Small intestine (tissue), 7 donors: ENCODE data around the gene GDPD5. TPM values are rescaled to one million over a fixed set of nuclear protein-coding genes. Genes with fewer than 3 reads are reported as not detected.

ENCODE experiments used
- DNase-seq, 2 donors: peaks; one replicate each; pipeline versions ENCODE4 v3.0.0 to v3.0.0-alpha.2; 2013
- FAIRE-seq: peaks from 2 replicates; lab custom pipeline; 2012; peaks lifted over from hg19 to GRCh38; lab: Jason Lieb, UNC
- H3K27ac ChIP-seq, 3 donors: one replicate each; pipeline ENCODE4 v1.5.1; 2013; ENCODE audit warnings: low read length in 2 of 3, mild to moderate bottlenecking in 2 of 3, control low read depth in 1 of 3, inconsistent platforms in 1 of 3, low read depth in 1 of 3, moderate library complexity in 1 of 3
- H3K27me3 ChIP-seq, 3 donors: one replicate each; pipeline ENCODE4 v1.6.1; 2013; ENCODE audit warnings: low read length in 3 of 3, inconsistent platforms in 1 of 3; ENCODE audit not compliant: control insufficient read depth in 3 of 3, insufficient read depth in 3 of 3
- H3K36me3 ChIP-seq, 3 donors: one replicate each; pipeline ENCODE4 v1.6.1; 2013; ENCODE audit warnings: low read length in 3 of 3, inconsistent platforms in 1 of 3, low read depth in 1 of 3, mild to moderate bottlenecking in 1 of 3, moderate library complexity in 1 of 3; ENCODE audit not compliant: control insufficient read depth in 3 of 3, insufficient read depth in 2 of 3
- H3K4me1 ChIP-seq, 3 donors: one replicate each; pipeline ENCODE4 v1.6.1; 2013; ENCODE audit warnings: low read length in 2 of 3, inconsistent platforms in 1 of 3, low read depth in 1 of 3, mild to moderate bottlenecking in 1 of 3, moderate library complexity in 1 of 3; ENCODE audit not compliant: control insufficient read depth in 3 of 3, insufficient read depth in 2 of 3
- H3K4me3 ChIP-seq, 3 donors: one replicate each; pipeline ENCODE4 v1.5.1; 2013; ENCODE audit warnings: low read length in 3 of 3, control low read depth in 1 of 3, inconsistent platforms in 1 of 3, low read depth in 1 of 3, mild to moderate bottlenecking in 1 of 3, moderate library complexity in 1 of 3
- H3K9me3 ChIP-seq, 2 donors: one replicate each; pipeline ENCODE4 v1.6.1; 2013; ENCODE audit warnings: low read depth in 1 of 2, low read length in 1 of 2; ENCODE audit not compliant: control insufficient read depth in 2 of 2, insufficient read depth in 1 of 2
- WGBS, 3 donors: extraction: QIAGEN DNeasy Blood & Tissue Kit; methylation state at CpG; one replicate each; pipeline ENCODE4 v1.1.7; 2013; 5-methylcytosine and 5-hydroxymethylcytosine counted together
- polyA plus RNA-seq, 4 donors: library from polyadenylated mRNA; stranded (reverse) in 3 of 4; unstranded in 1 of 4; fragments of 200-250 nt in 3 of 4; fragments of 120-200 nt in 1 of 4; gene quantifications; one replicate each; pipeline versions ENCODE4 v1.2.1 to v1.2.3, GENCODE V29; 2013
- donor health status: healthy with polysubstance abuse.
- donor health status: control.
- donor health status: control.
- donor health status: Bipolar disorder and iron deficiency.
- donor health status: healthy.

GDPD5 gene
- polyA plus RNA-seq, 4 donors: 1.1 to 82.7 (median 6.1) TPM

DNA sequence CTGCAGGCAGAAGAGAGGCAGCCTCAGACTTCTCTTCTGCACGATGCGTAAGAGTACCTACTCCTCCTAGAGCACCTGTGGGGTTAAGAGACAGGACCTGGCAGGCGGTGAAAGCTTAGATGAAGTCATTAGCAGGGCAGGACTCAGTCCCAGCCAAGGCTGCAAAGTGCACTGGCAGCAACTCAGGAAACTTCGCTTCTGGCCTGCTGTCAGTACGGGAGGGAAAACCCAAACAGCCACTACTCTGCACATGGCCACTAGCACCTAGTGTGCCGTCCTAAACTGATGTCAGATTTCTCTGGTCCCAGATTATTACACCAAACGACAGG, 84.0 kb downstream of the GDPD5 start:
- H3K27me3 ChIP-seq: no peaks in the 10 kb centered on the region
- 77 to 82% (median 81%) methylated on average over 7 of the region's 7 CpGs for WGBS, 3 donors
- no peaks in the 10 kb centered on the region for H3K4me1 ChIP-seq
- peaks cover 0 to 85% (median 0%) of the 10 kb centered on the region in 3 donors for H3K36me3 ChIP-seq
- H3K9me3 ChIP-seq: no peaks in the 10 kb centered on the region
- DNase-seq (no peak), FAIRE-seq (no peak)
- no peak overlapping the region for H3K27ac ChIP-seq
- H3K4me3 ChIP-seq: no peak overlapping the region

DNA sequence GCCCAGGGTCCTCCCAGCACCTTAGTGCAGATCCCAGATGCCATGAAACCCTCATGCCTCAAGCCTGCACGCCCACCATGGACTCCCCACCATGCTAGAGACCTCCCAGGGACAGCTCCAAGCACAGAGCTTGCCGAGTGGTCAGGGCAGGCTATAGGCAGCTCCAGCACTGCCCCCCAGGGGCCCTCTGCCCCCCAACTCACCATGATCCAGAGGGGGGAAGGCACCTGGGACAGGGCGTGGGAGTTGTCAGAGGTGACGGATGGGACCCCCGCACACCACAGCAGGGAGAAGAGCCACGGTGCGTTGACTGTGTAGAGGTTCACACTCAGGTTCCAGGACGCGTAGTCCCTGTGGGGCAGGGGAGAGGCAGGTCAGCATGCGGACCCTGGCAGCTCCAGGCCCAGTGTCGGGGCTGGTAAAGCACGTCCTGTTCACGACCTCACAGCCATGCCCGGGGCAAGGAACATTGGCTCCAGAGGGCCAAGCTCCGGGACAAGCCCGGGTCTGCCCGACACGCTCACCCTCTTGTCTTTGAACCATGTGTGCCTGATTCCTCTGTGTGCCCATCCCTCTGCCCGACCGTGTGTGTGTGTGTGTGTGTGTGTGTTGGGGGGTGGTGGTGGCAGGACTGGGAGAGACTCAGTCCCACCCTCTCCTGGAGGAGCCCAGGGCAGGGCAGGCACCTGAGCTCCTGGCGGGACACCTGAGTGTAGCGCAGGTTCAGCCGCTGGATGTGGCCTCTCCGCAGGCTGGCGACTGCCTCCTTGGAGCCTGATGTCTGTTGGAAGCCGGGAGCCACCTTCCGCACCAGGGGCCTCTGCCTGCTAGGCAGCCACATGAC, 84.6 kb downstream of the GDPD5 start:
- Histone ChIP-seq H3K4me1 (no peaks in the 10 kb centered on the region), H3K4me3 (no peak overlapping the region), H3K27me3 (no peaks in the 10 kb centered on the region), H3K27ac (no peak overlapping the region), H3K9me3 (no peaks in the 10 kb centered on the region), H3K36me3 (peaks cover 0 to 87% (median 0%) of the 10 kb centered on the region in 3 donors)
- DNase-seq: no peak
- 86 to 91% (median 90%) methylated on average over 23 to 27 of the region's 27 CpGs for WGBS, 3 donors
- FAIRE-seq: no peak

DNA sequence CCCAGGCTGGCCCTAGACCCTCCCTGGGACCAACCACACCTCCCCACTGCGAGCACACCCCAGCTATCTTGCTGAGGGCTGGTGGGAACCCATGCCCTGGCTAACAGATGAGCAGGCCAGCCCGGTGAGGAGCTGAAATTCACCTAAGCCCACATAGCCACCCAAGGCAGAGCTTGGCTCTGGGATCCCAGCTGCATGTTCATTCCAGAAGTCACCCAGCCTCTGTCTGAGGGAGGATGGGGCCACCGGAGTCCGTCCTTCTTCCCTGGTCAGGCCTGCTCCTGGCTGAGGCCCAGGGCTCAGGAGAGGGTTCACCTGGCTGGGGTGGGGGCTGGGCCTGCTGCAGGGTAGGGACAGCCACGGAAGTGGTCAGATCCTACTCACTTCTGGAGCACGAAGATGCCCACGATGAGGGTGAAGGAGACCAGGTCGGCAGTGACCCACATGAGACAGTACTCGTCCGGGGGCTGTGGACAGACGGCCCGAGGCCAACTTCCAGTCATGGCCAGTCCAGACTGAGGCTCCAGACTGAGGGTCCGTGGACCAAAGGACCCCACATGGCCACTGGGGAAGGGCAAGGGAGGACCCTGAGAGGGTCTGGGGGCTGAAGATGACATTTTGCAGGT, 86.1 kb downstream of the GDPD5 start:
- 82 to 88% (median 82%) methylated on average over 13 of the region's 13 CpGs for WGBS, 3 donors
- no peak overlapping the region for H3K4me3 ChIP-seq
- H3K4me1 ChIP-seq: no peaks in the 10 kb centered on the region
- peaks cover 0 to 94% (median 0%) of the 10 kb centered on the region in 3 donors for H3K36me3 ChIP-seq
- no peak overlapping the region for H3K27ac ChIP-seq
- H3K27me3 ChIP-seq: no peaks in the 10 kb centered on the region
- H3K9me3 ChIP-seq: no peaks in the 10 kb centered on the region
- DNase-seq: no peak
- no peak for FAIRE-seq

DNA sequence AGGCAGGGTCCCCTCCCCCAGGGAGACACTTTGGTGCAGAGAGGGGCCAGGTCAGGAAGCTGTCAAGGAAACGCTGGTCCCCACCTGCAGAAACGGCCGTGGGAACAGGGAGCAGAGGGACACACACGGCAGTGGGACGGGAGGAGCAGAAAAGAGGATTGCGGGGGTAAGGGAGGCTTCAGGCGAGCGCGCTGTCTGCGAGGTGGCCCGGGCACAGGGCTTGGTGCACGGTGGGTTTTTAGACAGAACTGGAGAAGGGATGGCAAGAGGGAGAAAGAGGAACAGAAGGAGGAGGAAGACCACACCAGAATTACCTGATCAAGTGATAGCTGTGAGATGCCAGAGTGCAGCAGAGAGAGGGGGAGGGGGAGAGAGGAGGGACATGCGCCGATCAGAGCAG, 86.7 kb downstream of the GDPD5 start:
- H3K27ac ChIP-seq: no peak overlapping the region
- no peak overlapping the region for H3K4me3 ChIP-seq
- DNase-seq (no peak), FAIRE-seq (no peak)
- H3K9me3 ChIP-seq: no peaks in the 10 kb centered on the region
- no peaks in the 10 kb centered on the region for H3K27me3 ChIP-seq
- H3K4me1 ChIP-seq: no peaks in the 10 kb centered on the region
- peaks cover 0 to 94% (median 0%) of the 10 kb centered on the region in 3 donors for H3K36me3 ChIP-seq
- 75 to 80% (median 78%) methylated on average over 14 of the region's 14 CpGs for WGBS, 3 donors

DNA sequence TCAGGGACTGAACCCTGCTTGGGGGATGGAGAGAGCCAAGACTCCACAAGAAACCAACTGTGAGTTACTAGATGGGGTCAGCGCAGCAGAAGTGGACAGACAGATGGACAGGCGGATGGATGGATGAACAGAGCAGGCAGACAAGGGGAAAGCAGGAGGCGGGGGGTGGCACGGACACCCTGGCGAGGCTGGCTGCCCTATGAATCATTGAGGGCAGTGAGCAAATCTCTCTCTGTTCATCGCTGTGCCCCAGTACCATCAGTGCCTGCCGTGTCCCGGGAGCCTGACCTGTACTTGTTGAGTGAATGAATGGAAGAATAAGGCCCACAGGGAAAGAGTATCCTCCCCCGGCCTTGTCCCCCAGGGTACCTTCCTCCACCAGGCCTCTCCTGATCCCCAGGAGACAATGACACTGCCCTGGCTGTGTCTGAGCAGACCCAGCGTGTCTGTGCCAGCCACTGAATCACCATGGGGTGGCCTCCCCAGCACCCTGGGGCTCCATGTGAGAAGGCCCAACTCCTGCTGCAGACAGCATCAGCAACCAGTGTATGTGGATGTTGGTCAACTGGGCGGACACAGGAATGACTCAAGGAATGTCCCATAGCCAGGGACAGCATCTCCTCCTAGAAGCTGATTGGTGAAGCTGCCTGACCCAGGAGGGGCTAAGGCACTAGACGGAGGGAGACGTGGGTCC, 87.6 kb downstream of the GDPD5 start:
- DNase-seq (no peak), FAIRE-seq (no peak)
- Histone ChIP-seq H3K4me1 (peaks cover 0 to 6% (median 0%) of the 10 kb centered on the region in 3 donors), H3K4me3 (no peak overlapping the region), H3K27me3 (peaks cover 0 to 1% (median 0%) of the 10 kb centered on the region in 3 donors), H3K9me3 (no peaks in the 10 kb centered on the region), H3K36me3 (peaks cover 0 to 92% (median 0%) of the 10 kb centered on the region in 3 donors), H3K27ac (no peak overlapping the region)
- WGBS, 3 donors: 90 to 91% (median 90%) methylated on average over 13 of the region's 13 CpGs

DNA sequence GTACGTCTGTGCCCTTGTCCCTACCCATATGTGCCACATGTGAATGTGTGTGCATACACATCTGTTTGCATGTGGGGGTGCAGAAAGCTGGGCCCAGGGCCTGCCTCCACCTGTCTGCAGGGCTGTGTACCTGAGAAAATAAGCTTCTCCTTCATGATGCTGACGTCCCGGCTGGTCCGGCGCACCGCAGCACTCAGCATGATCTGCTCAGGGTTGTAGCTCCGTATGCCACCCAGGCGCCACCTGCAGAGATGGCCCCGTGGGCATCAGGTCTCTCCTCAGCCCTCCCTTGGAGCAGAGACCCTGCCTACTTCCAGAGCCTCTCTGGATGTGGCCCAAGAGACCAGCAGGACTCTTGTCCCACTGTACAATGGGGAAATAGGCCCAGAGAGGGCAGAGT, 88.9 kb downstream of the GDPD5 start:
- peaks cover 0 to 80% (median 0%) of the 10 kb centered on the region in 3 donors for H3K36me3 ChIP-seq
- peaks cover 0 to 7% (median 0%) of the 10 kb centered on the region in 3 donors for H3K4me1 ChIP-seq
- no peak overlapping the region for H3K4me3 ChIP-seq
- peaks cover 0 to 14% (median 5%) of the 10 kb centered on the region in 3 donors for H3K27me3 ChIP-seq
- no peaks in the 10 kb centered on the region for H3K9me3 ChIP-seq
- no peak for DNase-seq
- FAIRE-seq: no peak
- no peak overlapping the region for H3K27ac ChIP-seq
- WGBS, 3 donors: 90 to 92% (median 91%) methylated on average over 9 of the region's 9 CpGs

DNA sequence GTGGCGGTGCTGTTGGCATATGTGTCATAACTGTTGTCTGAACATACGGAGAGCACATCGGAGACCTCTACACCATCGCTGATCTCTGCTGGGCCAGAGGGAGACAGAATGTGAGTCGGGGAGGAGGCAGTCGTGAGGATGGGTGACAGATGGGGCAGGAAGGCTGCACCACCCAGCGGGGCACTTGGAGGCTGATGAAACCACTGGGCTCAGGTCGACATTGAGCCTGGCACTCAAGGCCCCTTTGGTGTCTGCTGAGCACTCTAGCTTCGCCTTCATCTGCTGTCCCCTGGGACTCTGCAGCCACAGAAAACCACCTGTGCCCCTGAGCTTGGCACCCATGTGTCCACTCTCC, 90.2 kb downstream of the GDPD5 start:
- Histone ChIP-seq H3K36me3 (peaks cover 0 to 67% (median 0%) of the 10 kb centered on the region in 3 donors), H3K4me1 (peaks cover 0 to 7% (median 0%) of the 10 kb centered on the region in 3 donors), H3K4me3 (no peak overlapping the region), H3K9me3 (no peaks in the 10 kb centered on the region), H3K27ac (no peak overlapping the region), H3K27me3 (peaks cover 0 to 27% (median 11%) of the 10 kb centered on the region in 3 donors)
- WGBS, 3 donors: 91 to 92% (median 91%) methylated on average over 9 of the region's 9 CpGs
- FAIRE-seq (no peak), DNase-seq (no peak)

DNA sequence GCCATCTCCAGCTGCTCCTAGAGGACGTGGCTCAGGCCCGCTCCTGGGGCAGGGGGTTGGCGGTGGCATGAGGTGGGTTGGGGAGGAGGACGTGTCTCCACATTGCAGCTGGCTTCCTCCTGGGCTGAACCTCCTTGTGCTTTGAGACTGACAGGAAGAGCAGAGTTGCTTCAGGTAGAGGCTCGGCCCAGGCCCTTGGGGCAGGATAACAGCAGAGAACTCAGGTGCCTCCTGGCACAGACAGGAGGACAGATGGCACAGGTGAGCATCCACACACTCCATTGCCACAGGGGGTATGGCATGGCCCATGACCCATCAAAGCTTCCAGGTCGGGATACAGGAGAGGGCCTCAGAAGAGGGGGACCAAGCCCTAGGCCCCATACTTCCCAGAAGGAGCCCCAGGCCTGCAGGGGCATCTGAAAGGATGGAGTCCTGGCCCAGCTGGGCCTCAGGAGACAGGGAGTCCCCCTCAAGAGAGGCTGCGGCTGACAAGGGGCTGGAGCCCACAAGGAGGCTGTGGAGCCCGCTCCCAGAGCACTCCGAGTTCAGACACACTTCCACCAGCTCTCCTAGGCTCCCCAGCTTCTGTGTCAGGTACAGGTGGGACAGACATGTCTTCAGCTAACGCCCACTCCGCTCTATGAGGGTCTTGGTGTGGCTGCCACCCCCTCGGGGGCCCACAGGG, 90.7 kb downstream of the GDPD5 start:
- H3K4me1 ChIP-seq: peaks cover 0 to 7% (median 0%) of the 10 kb centered on the region in 3 donors
- FAIRE-seq (no peak), DNase-seq (no peak)
- no peak overlapping the region for H3K4me3 ChIP-seq
- peaks cover 0 to 62% (median 0%) of the 10 kb centered on the region in 3 donors for H3K36me3 ChIP-seq
- WGBS, 3 donors: 87 to 92% (median 88%) methylated on average over 12 of the region's 12 CpGs
- H3K27ac ChIP-seq: no peak overlapping the region
- H3K9me3 ChIP-seq: no peaks in the 10 kb centered on the region
- peaks cover 0 to 29% (median 11%) of the 10 kb centered on the region in 3 donors for H3K27me3 ChIP-seq
